ACC112 (cell line): ENCODE measurements around the gene RAP1A.

Experiments used
- H2AFZ ChIP-seq: fragments of 200-600 bp; sonication (generic); one replicate; pipeline ENCODE4 v1.6.0; 2017; ENCODE audit warnings: antibody characterized with exemption, low read length; ENCODE audit not compliant: unreplicated experiment
- H3K27ac ChIP-seq: fragments of 200-600 bp; sonication (generic); 2 replicates; pipeline ENCODE4 v1.5.1; 2014; ENCODE audit warnings: low read depth, mild to moderate bottlenecking, antibody characterized with exemption, low read length, moderate library complexity
- H3K27me3 ChIP-seq: fragments of 200-600 bp; sonication (generic); 2 replicates; pipeline ENCODE4 v1.6.1; 2014; ENCODE audit warnings: mild to moderate bottlenecking, antibody characterized with exemption, low read length, moderate library complexity, mixed read lengths; ENCODE audit not compliant: insufficient read depth
- H3K36me3 ChIP-seq: fragments of 200-600 bp; sonication (generic); 2 replicates; pipeline ENCODE4 v1.6.1; 2016; ENCODE audit warnings: mild to moderate bottlenecking, antibody characterized with exemption, low read length, moderate library complexity, mixed read lengths; ENCODE audit not compliant: insufficient read depth
- H3K4me1 ChIP-seq: fragments of 200-600 bp; sonication (generic); one replicate; pipeline ENCODE4 v1.6.1; 2016; ENCODE audit warnings: low read length, mixed read lengths; ENCODE audit not compliant: insufficient read depth, unreplicated experiment, control insufficient read depth
- H3K4me3 ChIP-seq: fragments of 200-600 bp; sonication (generic); 2 replicates; pipeline ENCODE4 v1.5.1; 2014; ENCODE audit warnings: mild to moderate bottlenecking, low read depth, low read length
- H3K79me2 ChIP-seq: fragments of 200-600 bp; sonication (generic); one replicate; pipeline ENCODE4 v1.6.0; 2016; ENCODE audit warnings: low read length; ENCODE audit not compliant: control insufficient read depth, unreplicated experiment, insufficient read depth

Gene RAP1A

GRCh38 chr1:111743679-111744101 lies 124.1 kb downstream of the RAP1A start:
- Histone ChIP-seq H3K36me3 (no peaks in the 10 kb centered on the region), H2AFZ (no peak overlapping the region), H3K27ac (peak overlapping the region; percentile 97), H3K4me1 (peaks cover 45% of the 10 kb centered on the region), H3K27me3 (no peaks in the 10 kb centered on the region), H3K79me2 (no peaks in the 10 kb centered on the region), H3K4me3 (peak overlapping the region; percentile 25; the same call in 1 of the 2 replicates)

GRCh38 chr1:111745675-111746613 lies 126.4 kb downstream of the RAP1A start:
- Histone ChIP-seq H3K4me3 (no peak overlapping the region), H3K27me3 (no peaks in the 10 kb centered on the region), H3K4me1 (peaks cover 45% of the 10 kb centered on the region), H3K79me2 (no peaks in the 10 kb centered on the region), H3K27ac (peak overlapping the region; percentile 46), H2AFZ (no peak overlapping the region), H3K36me3 (no peaks in the 10 kb centered on the region)

- Histone ChIP-seq H3K27me3 (no peaks in the 10 kb centered on the region), H3K4me3 (no peak overlapping the region), H3K79me2 (no peaks in the 10 kb centered on the region), H3K27ac (peak overlapping the region; percentile 46), H3K36me3 (no peaks in the 10 kb centered on the region), H3K4me1 (peaks cover 41% of the 10 kb centered on the region), H2AFZ (no peak overlapping the region)
Observed at GRCh38 chr1:111746614-111746999, 127.0 kb downstream of the RAP1A start.

- H3K36me3 ChIP-seq: no peaks in the 10 kb centered on the region
- H3K79me2 ChIP-seq: no peaks in the 10 kb centered on the region
- H2AFZ ChIP-seq: no peak overlapping the region
- peaks cover 34% of the 10 kb centered on the region for H3K4me1 ChIP-seq
- no peaks in the 10 kb centered on the region for H3K27me3 ChIP-seq
- H3K4me3 ChIP-seq: no peak overlapping the region
- no peak overlapping the region for H3K27ac ChIP-seq
Observed at GRCh38 chr1:111747282-111747734, 127.7 kb downstream of the RAP1A start.

GRCh38 chr1:111747947-111748346 lies 128.4 kb downstream of the RAP1A start:
- H3K27ac ChIP-seq: no peak overlapping the region
- H3K36me3 ChIP-seq: no peaks in the 10 kb centered on the region
- H3K4me1 ChIP-seq: peaks cover 28% of the 10 kb centered on the region
- no peak overlapping the region for H3K4me3 ChIP-seq
- H3K27me3 ChIP-seq: no peaks in the 10 kb centered on the region
- H3K79me2 ChIP-seq: no peaks in the 10 kb centered on the region
- H2AFZ ChIP-seq: no peak overlapping the region

GRCh38 chr1:111749628-111750027 lies 130.0 kb downstream of the RAP1A start:
- H3K27ac ChIP-seq: no peak overlapping the region
- H3K27me3 ChIP-seq: no peaks in the 10 kb centered on the region
- H3K4me1 ChIP-seq: peaks cover 20% of the 10 kb centered on the region
- no peaks in the 10 kb centered on the region for H3K36me3 ChIP-seq
- H3K79me2 ChIP-seq: no peaks in the 10 kb centered on the region
- H3K4me3 ChIP-seq: no peak overlapping the region
- no peak overlapping the region for H2AFZ ChIP-seq

- no peaks in the 10 kb centered on the region for H3K27me3 ChIP-seq
- H3K36me3 ChIP-seq: no peaks in the 10 kb centered on the region
- no peak overlapping the region for H3K27ac ChIP-seq
- H3K4me1 ChIP-seq: peaks cover 16% of the 10 kb centered on the region
- H3K79me2 ChIP-seq: peaks cover under 1% of the 10 kb centered on the region
- H3K4me3 ChIP-seq: no peak overlapping the region
- no peak overlapping the region for H2AFZ ChIP-seq
Observed at GRCh38 chr1:111750856-111751255, 131.3 kb downstream of the RAP1A start.

- H3K27ac ChIP-seq: no peak overlapping the region
- no peaks in the 10 kb centered on the region for H3K36me3 ChIP-seq
Observed at GRCh38 chr1:111751906-111752575, 132.5 kb downstream of the RAP1A start.

GRCh38 chr1:111754984-111755330 lies 135.4 kb downstream of the RAP1A start:
- peak overlapping the region; percentile 84 for H3K27ac ChIP-seq
- H3K27me3 ChIP-seq: no peaks in the 10 kb centered on the region
- H3K4me1 ChIP-seq: peaks cover 20% of the 10 kb centered on the region
- H3K79me2 ChIP-seq: peaks cover 25% of the 10 kb centered on the region
- H3K36me3 ChIP-seq: no peaks in the 10 kb centered on the region; the same call in 1 of the 2 replicates
- H2AFZ ChIP-seq: peak overlapping the region; percentile 96
- H3K4me3 ChIP-seq: peak overlapping the region; percentile 92

More at GRCh38 chr1:111751906-111752575, 132.5 kb downstream of the RAP1A start:
- Histone ChIP-seq H3K79me2 (peaks cover 12% of the 10 kb centered on the region), H3K4me1 (peaks cover 13% of the 10 kb centered on the region), H3K27me3 (no peaks in the 10 kb centered on the region), H2AFZ (no peak overlapping the region), H3K4me3 (no peak overlapping the region)

GRCh38 chr1:111755331-111756123 lies 135.9 kb downstream of the RAP1A start, which contains the start of gene DDX20:
Gene DDX20, plus strand, starts transcription at chr1:111755901. Its CDS starts 24 bp downstream, at chr1:111755925.
- peak within 1 kb of the TSS; percentile 84 for H3K27ac ChIP-seq
- peak within 1 kb of the TSS; percentile 96 for H2AFZ ChIP-seq
- no peaks in the 10 kb centered on the region; the same call in 1 of the 2 replicates for H3K36me3 ChIP-seq
- H3K4me3 ChIP-seq: peak within 1 kb of the TSS; percentile 92
- H3K27me3 ChIP-seq: no peaks in the 10 kb centered on the region
- peaks cover 27% of the 10 kb centered on the region for H3K79me2 ChIP-seq
- peaks cover 20% of the 10 kb centered on the region for H3K4me1 ChIP-seq
